Osteoblast (primary cell): Measurements from ENCODE around the gene DPP10. TPM values are rescaled to one million over a fixed set of nuclear protein-coding genes. Genes with fewer than 3 reads are reported as not detected.

Experiments used
- DNase-seq: peaks from one replicate; pipeline ENCODE4 v3.0.0; 2011; ENCODE audit warnings: low spot score, mixed read lengths; ENCODE audit not compliant: insufficient read length; ENCODE audit errors: missing footprints
- H2AFZ ChIP-seq: 2 replicates; pipeline ENCODE4 v1.6.0; 2011; ENCODE audit warnings: mild to moderate bottlenecking, low read length
- H3K27ac ChIP-seq: 2 replicates; pipeline ENCODE4 v1.5.1; 2011; ENCODE audit warnings: mild to moderate bottlenecking, low read depth, low read length, moderate library complexity
- H3K27me3 ChIP-seq: 2 replicates; pipeline ENCODE4 v1.6.0; 2012; ENCODE audit warnings: mild to moderate bottlenecking, control low read depth, inconsistent platforms, low read length, moderate library complexity; ENCODE audit not compliant: insufficient read depth
- H3K36me3 ChIP-seq: 2 replicates; pipeline ENCODE4 v1.5.1; 2011; ENCODE audit warnings: mild to moderate bottlenecking, low read length, control low read depth, moderate library complexity; ENCODE audit not compliant: insufficient read depth
- H3K4me1 ChIP-seq: 2 replicates; pipeline ENCODE4 v1.5.1; 2011; ENCODE audit warnings: mild to moderate bottlenecking, low read length, control low read depth, moderate library complexity; ENCODE audit not compliant: insufficient read depth
- H3K4me2 ChIP-seq: 2 replicates; pipeline ENCODE4 v1.6.0; 2011; ENCODE audit warnings: mild to moderate bottlenecking, low read length; ENCODE audit not compliant: insufficient read depth
- H3K4me3 ChIP-seq: fragments of 200-600 bp; sonication (generic); 3 replicates; pipeline ENCODE4 v1.5.1; 2012; ENCODE audit warnings: mild to moderate bottlenecking, low read length, inconsistent platforms; ENCODE audit not compliant: insufficient read depth
- H3K79me2 ChIP-seq: 2 replicates; pipeline ENCODE4 v1.6.0; 2012; ENCODE audit warnings: mild to moderate bottlenecking, low read length, control low read depth, inconsistent platforms; ENCODE audit not compliant: insufficient read depth
- H3K9me3 ChIP-seq: 2 replicates; pipeline ENCODE4 v1.5.1; 2011; ENCODE audit warnings: low read depth, low read length, control low read depth
- H4K20me1 ChIP-seq: 2 replicates; pipeline ENCODE4 v1.6.0; 2012; ENCODE audit warnings: mild to moderate bottlenecking, low read length, control low read depth; ENCODE audit not compliant: insufficient read depth
- CTCF ChIP-seq: IDR thresholded peaks from 2 replicates; pipeline ENCODE4 v1.5.1; 2011; ENCODE audit warnings: mild to moderate bottlenecking, low read depth, low read length, moderate library complexity; ENCODE audit errors: extremely low read depth
- total RNA-seq: library from RNA; depleted of rRNA; stranded (reverse); fragments of >200 nt; gene quantifications from 2 replicates; pipeline ENCODE4 v1.2.3, GENCODE V29; 2012

Gene DPP10
- total RNA-seq, 1 donor: not detected

DNA sequence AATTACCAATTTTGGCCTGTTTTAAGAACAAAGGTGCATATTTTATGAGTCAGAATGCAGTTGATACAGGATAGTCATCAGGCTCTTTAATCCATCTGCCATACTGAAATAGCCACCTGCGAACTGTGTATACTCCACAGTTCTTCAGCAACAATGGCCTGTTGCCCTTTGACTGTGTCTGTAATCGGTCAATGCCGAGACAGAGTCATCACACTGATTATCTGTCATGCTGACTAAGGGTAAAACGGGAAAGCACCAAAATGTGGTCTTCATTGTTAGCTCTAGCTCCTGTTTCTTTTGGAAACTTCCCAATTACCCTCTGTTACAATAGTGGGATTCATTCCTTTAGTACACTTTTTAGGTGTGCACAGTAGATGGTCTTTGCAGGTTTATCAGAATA, 871.7 kb downstream of the DPP10 start:
- no peaks in the 10 kb centered on the region for H4K20me1 ChIP-seq
- no peaks in the 10 kb centered on the region for H3K36me3 ChIP-seq
- no peaks in the 10 kb centered on the region for H3K27me3 ChIP-seq
- H3K27ac ChIP-seq: no peak overlapping the region
- peaks cover 2% of the 10 kb centered on the region for H3K9me3 ChIP-seq
- H3K4me2 ChIP-seq: no peak overlapping the region
- no peaks in the 10 kb centered on the region for H3K79me2 ChIP-seq
- H3K4me3 ChIP-seq: no peak overlapping the region
- DNase-seq: no peak
- H3K4me1 ChIP-seq: no peaks in the 10 kb centered on the region
- H2AFZ ChIP-seq: no peak overlapping the region
- no peak for TF ChIP-seq CTCF

- Histone ChIP-seq H3K4me1 (no peaks in the 10 kb centered on the region), H3K4me3 (no peak overlapping the region), H3K36me3 (no peaks in the 10 kb centered on the region), H2AFZ (no peak overlapping the region), H3K27me3 (no peaks in the 10 kb centered on the region), H3K27ac (no peak overlapping the region), H3K79me2 (no peaks in the 10 kb centered on the region), H3K4me2 (no peak overlapping the region), H3K9me3 (no peaks in the 10 kb centered on the region), H4K20me1 (no peaks in the 10 kb centered on the region)
- no peak for TF ChIP-seq CTCF
- DNase-seq: no peak
These were observed 884.6 kb downstream of the DPP10 start for GRCh38 chr2:115327061-115327460.

GRCh38 chr2:115359550-115359949, 917.1 kb downstream of the DPP10 start:
- Histone ChIP-seq H3K79me2 (no peaks in the 10 kb centered on the region), H3K4me1 (no peaks in the 10 kb centered on the region)

GRCh38 chr2:115364093-115364492, 921.7 kb downstream of the DPP10 start:
- TF ChIP-seq CTCF: no peak
- DNase-seq: no peak
- Histone ChIP-seq H3K36me3 (no peaks in the 10 kb centered on the region), H4K20me1 (no peaks in the 10 kb centered on the region), H3K79me2 (no peaks in the 10 kb centered on the region), H3K27me3 (no peaks in the 10 kb centered on the region), H3K9me3 (no peaks in the 10 kb centered on the region), H3K4me1 (no peaks in the 10 kb centered on the region), H3K27ac (no peak overlapping the region), H3K4me3 (no peak overlapping the region), H2AFZ (no peak overlapping the region), H3K4me2 (no peak overlapping the region)

More at GRCh38 chr2:115359550-115359949, 917.1 kb downstream of the DPP10 start:
- no peaks in the 10 kb centered on the region for H4K20me1 ChIP-seq
- no peaks in the 10 kb centered on the region for H3K27me3 ChIP-seq
- H3K4me2 ChIP-seq: no peak overlapping the region
- H3K9me3 ChIP-seq: no peaks in the 10 kb centered on the region
- no peak for TF ChIP-seq CTCF
- H3K36me3 ChIP-seq: no peaks in the 10 kb centered on the region
- no peak overlapping the region for H3K27ac ChIP-seq
- DNase-seq: no peak
- no peak overlapping the region for H2AFZ ChIP-seq
- H3K4me3 ChIP-seq: no peak overlapping the region
